ENCODE data around the gene CFHR2. TPM values are rescaled to one million over a fixed set of nuclear protein-coding genes. Genes with fewer than 3 reads are reported as not detected.

CFHR2 gene
- total RNA-seq, 1 donor from 2014 or later: not detected

GRCh38 chr1:197001828-197002227, 58.3 kb downstream of the CFHR2 start:
- no peak for DNase-seq (ENCODE audit: low spot score)

DNA sequence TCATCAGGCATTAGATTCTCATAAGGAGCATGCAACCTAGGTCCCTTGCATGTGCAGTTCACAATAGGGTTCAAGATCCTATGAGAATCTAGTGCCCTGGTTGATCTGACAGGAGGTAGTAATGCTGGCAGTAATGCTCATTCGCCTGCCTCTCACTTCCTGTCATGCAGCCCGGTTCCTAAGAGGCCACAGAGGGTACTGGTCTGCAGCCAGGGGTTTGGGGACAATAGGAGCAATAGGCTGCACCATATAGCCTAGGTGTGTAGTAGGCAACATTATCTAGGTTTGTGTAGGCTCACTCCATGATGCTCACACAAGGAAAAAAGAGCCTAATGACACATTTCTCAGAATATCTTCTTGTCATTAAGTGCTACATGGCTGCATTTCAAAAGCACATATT, 59.6 kb downstream of the CFHR2 start:
- no peak for DNase-seq (ENCODE audit: low spot score)

GRCh38 chr1:197008861-197009260, 65.3 kb downstream of the CFHR2 start:
- no peak for DNase-seq (ENCODE audit: low spot score)

Other genes with a start within 250 kb of the CFHR2 start
- 0.49 TPM for gene CFHR3, start 168.9 kb upstream of the CFHR2 start, total RNA-seq
- gene CFHR1, start 124.0 kb upstream of the CFHR2 start, total RNA-seq: 0.75 TPM
- not detected for gene CFHR4, start 55.7 kb upstream of the CFHR2 start, total RNA-seq
- not detected for gene CFHR5, start 33.8 kb downstream of the CFHR2 start, total RNA-seq
- 2.3 TPM for gene F13B, start 123.5 kb downstream of the CFHR2 start, total RNA-seq
- gene ASPM, start 202.9 kb downstream of the CFHR2 start, total RNA-seq: 1.3 TPM

Data from mucosa of gallbladder (tissue), 1 donor.